ENCODE results near the gene KLHDC3. TPM values are rescaled to one million over a fixed set of nuclear protein-coding genes. Genes with fewer than 3 reads are reported as not detected.

KLHDC3 gene
- total and polyA plus RNA-seq, 2 donors (not counting 3 experiments of a cell fraction or from before 2014, with no cell fraction given) = 84.8 to 120 TPM

DNA sequence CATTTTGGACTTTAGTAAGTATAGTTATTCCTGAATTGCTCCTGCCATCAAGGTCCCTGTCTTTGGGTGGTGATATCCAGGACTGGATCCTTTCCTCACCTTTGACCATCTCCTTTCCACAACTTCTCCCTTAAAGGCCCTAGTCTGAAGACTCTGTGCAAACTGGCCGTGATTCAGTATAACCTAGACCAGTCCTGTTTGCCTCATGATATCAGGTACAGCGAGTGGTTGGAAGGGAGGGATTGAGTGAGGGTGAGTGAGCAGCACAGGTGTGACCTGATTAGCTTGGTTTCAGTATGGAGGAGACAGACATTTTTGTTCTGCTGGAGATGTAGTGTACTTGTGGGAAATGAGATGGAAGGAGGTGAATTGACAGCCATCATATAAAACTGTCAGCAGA, 5.1 kb downstream of the KLHDC3 start:
- intact Hi-C loops (cut with micrococcal nuclease) = no loop called here
- Histone ChIP-seq H3K9me1 (replicated peaks; ENCODE audit: control insufficient read depth, extremely low read depth, insufficient read depth, low read length) (no peaks in the 10 kb centered on the region), H3K4me2 (ENCODE audit: insufficient read depth, low read length) (no peak overlapping the region), H3K4me3 (replicated peaks in 1 of 3; ENCODE audit: insufficient read depth in 1 of 3, low read depth in 1 of 3, low read length in 3 of 3) (no peak overlapping the region), H3K36me3 (ENCODE audit: control insufficient read depth in 2 of 2, extremely low read depth in 1 of 2, insufficient read depth in 2 of 2, low read length in 2 of 2) (peaks cover 0 to 15% of the 10 kb centered on the region in 2 experiments), H3K27me3 (ENCODE audit: control insufficient read depth in 2 of 2, insufficient read depth in 2 of 2, low read length in 2 of 2) (no peaks in the 10 kb centered on the region), H3K27ac (ENCODE audit: insufficient read depth, low read depth, low read length) (no peak overlapping the region), H4K20me1 (replicated peaks; ENCODE audit: control insufficient read depth, extremely low read depth, insufficient read depth, low read length) (no peaks in the 10 kb centered on the region), H3K4me1 (ENCODE audit: control insufficient read depth, extremely low read depth, insufficient read depth, low read length) (peaks cover 5% of the 10 kb centered on the region), H2AFZ (ENCODE audit: low read depth, low read length) (no peak overlapping the region), H3K9ac (replicated peaks; ENCODE audit: extremely low read depth, insufficient read depth, low read length) (no peak overlapping the region), H3K79me2 (ENCODE audit: control insufficient read depth, insufficient read depth, low read length) (peaks cover 49% of the 10 kb centered on the region), H3K9me3 (replicated peaks; ENCODE audit: control insufficient read depth, insufficient read depth, low read length) (no peaks in the 10 kb centered on the region)
- POLR2A ChIA-PET = no interaction called here
- CTCF ChIA-PET = interaction anchor here (0.7 to 1.0 kb wide), 2 partner anchors 16 to 125 kb away, joined by 3 read pairs; no protein-coding TSS in a partner anchor
- dilution Hi-C loops (cut with MboI; ENCODE audit: extremely low pct_ligation_motif_present, low sequenced_read_pairs) = no loop called here
- no peak for FAIRE-seq
- no TSS peak for BruUV-seq (replicated peaks)
- no peak for DNase-seq (ENCODE audit: low read depth, low spot score)
- TF ChIP-seq POLR2A (IDR thresholded peaks at IDR 0.05; ENCODE audit: low read depth, low read length) = no peak
- TF ChIP-seq FOS (IDR thresholded peaks at IDR 0.05; ENCODE audit: borderline replicate concordance, insufficient read depth, low read length) = no peak
- TF ChIP-seq MYC (IDR thresholded peaks at IDR 0.05; ENCODE audit: low read depth, low read length) = no peak
- no peak for TF ChIP-seq EZH2 (IDR thresholded peaks at IDR 0.05; ENCODE audit: borderline replicate concordance, low read depth, low read length, severe bottlenecking)
- TF ChIP-seq, protein P1, sequence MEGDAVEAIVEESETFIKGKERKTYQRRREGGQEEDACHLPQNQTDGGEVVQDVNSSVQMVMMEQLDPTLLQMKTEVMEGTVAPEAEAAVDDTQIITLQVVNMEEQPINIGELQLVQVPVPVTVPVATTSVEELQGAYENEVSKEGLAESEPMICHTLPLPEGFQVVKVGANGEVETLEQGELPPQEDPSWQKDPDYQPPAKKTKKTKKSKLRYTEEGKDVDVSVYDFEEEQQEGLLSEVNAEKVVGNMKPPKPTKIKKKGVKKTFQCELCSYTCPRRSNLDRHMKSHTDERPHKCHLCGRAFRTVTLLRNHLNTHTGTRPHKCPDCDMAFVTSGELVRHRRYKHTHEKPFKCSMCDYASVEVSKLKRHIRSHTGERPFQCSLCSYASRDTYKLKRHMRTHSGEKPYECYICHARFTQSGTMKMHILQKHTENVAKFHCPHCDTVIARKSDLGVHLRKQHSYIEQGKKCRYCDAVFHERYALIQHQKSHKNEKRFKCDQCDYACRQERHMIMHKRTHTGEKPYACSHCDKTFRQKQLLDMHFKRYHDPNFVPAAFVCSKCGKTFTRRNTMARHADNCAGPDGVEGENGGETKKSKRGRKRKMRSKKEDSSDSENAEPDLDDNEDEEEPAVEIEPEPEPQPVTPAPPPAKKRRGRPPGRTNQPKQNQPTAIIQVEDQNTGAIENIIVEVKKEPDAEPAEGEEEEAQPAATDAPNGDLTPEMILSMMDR (IDR thresholded peaks at IDR 0.05; ENCODE audit: extremely low read depth in 1 of 2, insufficient read depth in 1 of 2, low read depth in 1 of 2, low read length in 2 of 2) = no peak
- no peak for TF ChIP-seq GATA2 (IDR thresholded peaks at IDR 0.05; ENCODE audit: insufficient read depth, insufficient read length, low read depth, low read length)
- TF ChIP-seq, protein P2, sequence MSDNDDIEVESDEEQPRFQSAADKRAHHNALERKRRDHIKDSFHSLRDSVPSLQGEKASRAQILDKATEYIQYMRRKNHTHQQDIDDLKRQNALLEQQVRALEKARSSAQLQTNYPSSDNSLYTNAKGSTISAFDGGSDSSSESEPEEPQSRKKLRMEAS (IDR thresholded peaks at IDR 0.05; ENCODE audit: insufficient read depth, insufficient read length) = no peak
- TF ChIP-seq POLR2AphosphoS5 (IDR thresholded peaks at IDR 0.05; ENCODE audit: insufficient read depth, low read depth, low read length) = no peak
- no peak for TF ChIP-seq JUN (IDR thresholded peaks at IDR 0.05; ENCODE audit: borderline replicate concordance, insufficient read depth, insufficient read length, low read depth)
